ENCODE measurements around the gene B4GALNT2.
A peak's percentile ranks its signal among the peaks of the same experiment; 100 is the strongest.

The B4GALNT2 gene

GRCh38 chr17:49193513-49194296 lies 61.1 kb downstream of the B4GALNT2 start:
- ChIA-PET CTCF (no interaction called here), POLR2A (ENCODE audit: low non-redundant PET) (interaction anchor here (0.7 kb wide), 1 partner anchor 138 kb away, joined by 4 read pairs; no protein-coding TSS in a partner anchor)
- H3K27ac ChIP-seq: peak overlapping the region; percentile 99
- DNase-seq (ENCODE audit: low spot score): peak; percentile 20
- TF ChIP-seq CTCF (conservative IDR thresholded peaks at IDR 0.05; ENCODE audit: low read depth): no peak

- CTCF ChIA-PET: no interaction called here
- DNase-seq (ENCODE audit: low spot score): no peak
- no peak for TF ChIP-seq CTCF (conservative IDR thresholded peaks at IDR 0.05; ENCODE audit: low read depth)
- POLR2A ChIA-PET (ENCODE audit: low non-redundant PET): interaction anchor here (0.7 kb wide), 1 partner anchor 138 kb away, joined by 4 read pairs; no protein-coding TSS in a partner anchor
- peak overlapping the region; percentile 99 for H3K27ac ChIP-seq
These were observed 61.7 kb downstream of the B4GALNT2 start for GRCh38 chr17:49194297-49194607.

GRCh38 chr17:49195751-49196150 lies 63.2 kb downstream of the B4GALNT2 start:
- POLR2A ChIA-PET (ENCODE audit: low non-redundant PET): no interaction called here
- TF ChIP-seq CTCF (conservative IDR thresholded peaks at IDR 0.05; ENCODE audit: low read depth): no peak
- CTCF ChIA-PET: interaction anchor here (0.6 kb wide), 1 partner anchor 512 kb away, joined by 3 read pairs; the partner anchor contains the start of gene SLC35B1
- no peak overlapping the region for H3K27ac ChIP-seq
- DNase-seq (ENCODE audit: low spot score): no peak

GRCh38 chr17:49196520-49196919 lies 64.0 kb downstream of the B4GALNT2 start:
- no peak for TF ChIP-seq CTCF (conservative IDR thresholded peaks at IDR 0.05; ENCODE audit: low read depth)
- H3K27ac ChIP-seq: no peak overlapping the region
- no peak for DNase-seq (ENCODE audit: low spot score)
- ChIA-PET CTCF (no interaction called here), POLR2A (ENCODE audit: low non-redundant PET) (no interaction called here)

- no peak for TF ChIP-seq CTCF (conservative IDR thresholded peaks at IDR 0.05; ENCODE audit: low read depth)
- POLR2A ChIA-PET (ENCODE audit: low non-redundant PET): no interaction called here
- peak overlapping the region; percentile 56 for H3K27ac ChIP-seq
- no peak for DNase-seq (ENCODE audit: low spot score)
- CTCF ChIA-PET: interaction anchor here (0.6 to 1.0 kb wide), 2 partner anchors 17 to 118 kb away, joined by 3 to 4 read pairs; no protein-coding TSS in a partner anchor
These were observed 64.9 kb downstream of the B4GALNT2 start for GRCh38 chr17:49197346-49197998.

- no peak overlapping the region for H3K27ac ChIP-seq
- TF ChIP-seq CTCF (conservative IDR thresholded peaks at IDR 0.05; ENCODE audit: low read depth): no peak
- DNase-seq (ENCODE audit: low spot score): no peak
- POLR2A ChIA-PET (ENCODE audit: low non-redundant PET): no interaction called here
- CTCF ChIA-PET: interaction anchor here (0.6 to 1.0 kb wide), 2 partner anchors 18 to 117 kb away, joined by 3 to 4 read pairs; no protein-coding TSS in a partner anchor
These were observed 65.6 kb downstream of the B4GALNT2 start for GRCh38 chr17:49198211-49198610.
